ENCODE data around the gene SUGP2.

SUGP2 gene

GRCh38 chr19:19059837-19060611, 26.7 kb upstream of the SUGP2 start:
- no peak for DNase-seq (ENCODE audit: low read depth in 2 of 2)

GRCh38 chr19:19059018-19059836, 25.9 kb upstream of the SUGP2 start:
- DNase-seq (ENCODE audit: low read depth in 2 of 2): no peak

GRCh38 chr19:19057720-19058119, 24.4 kb upstream of the SUGP2 start:
- DNase-seq (ENCODE audit: low read depth in 2 of 2): no peak

GRCh38 chr19:19057317-19057716, 24.0 kb upstream of the SUGP2 start:
- DNase-seq (ENCODE audit: low read depth in 2 of 2): no peak

GRCh38 chr19:19056636-19057275, 23.4 kb upstream of the SUGP2 start:
- DNase-seq (ENCODE audit: low read depth in 2 of 2): no peak

- DNase-seq (ENCODE audit: low read depth in 2 of 2): no peak
Observed at GRCh38 chr19:19055701-19056100, 22.4 kb upstream of the SUGP2 start.

GRCh38 chr19:19054939-19055440, 21.7 kb upstream of the SUGP2 start:
- DNase-seq (ENCODE audit: low read depth in 2 of 2): no peak

- DNase-seq (ENCODE audit: low read depth in 2 of 2): no peak
Observed at GRCh38 chr19:19054315-19054938, 21.1 kb upstream of the SUGP2 start.

- peak; percentile 49 to 53 for DNase-seq (ENCODE audit: low read depth in 2 of 2)
Observed at GRCh38 chr19:19053508-19054314, 20.4 kb upstream of the SUGP2 start.

GRCh38 chr19:19052921-19053320, 19.6 kb upstream of the SUGP2 start:
- no peak for DNase-seq (ENCODE audit: low read depth in 2 of 2)

GRCh38 chr19:19051478-19052213, 18.3 kb upstream of the SUGP2 start:
- DNase-seq (ENCODE audit: low read depth in 2 of 2): no peak

- DNase-seq (ENCODE audit: low read depth in 2 of 2): no peak
Observed at GRCh38 chr19:19050731-19051130, 17.4 kb upstream of the SUGP2 start.

- no peak for DNase-seq (ENCODE audit: low read depth in 2 of 2)
Observed at GRCh38 chr19:19050104-19050503, 16.8 kb upstream of the SUGP2 start.

GRCh38 chr19:19049406-19049805, 16.1 kb upstream of the SUGP2 start:
- DNase-seq (ENCODE audit: low read depth in 2 of 2): no peak

- DNase-seq (ENCODE audit: low read depth in 2 of 2): no peak
Observed at GRCh38 chr19:19043881-19044280, 10.6 kb upstream of the SUGP2 start.

GRCh38 chr19:19043481-19043880, 10.2 kb upstream of the SUGP2 start:
- DNase-seq (ENCODE audit: low read depth in 2 of 2): no peak

GRCh38 chr19:19042732-19043280, 9.5 kb upstream of the SUGP2 start:
- DNase-seq (ENCODE audit: low read depth in 2 of 2): no peak

- no peak for DNase-seq (ENCODE audit: low read depth in 2 of 2)
Observed at GRCh38 chr19:19040417-19040816, 7.1 kb upstream of the SUGP2 start.

GRCh38 chr19:19039901-19040300, 6.6 kb upstream of the SUGP2 start:
- DNase-seq (ENCODE audit: low read depth in 2 of 2): no peak

- DNase-seq (ENCODE audit: low read depth in 2 of 2): peak; percentile 53 to 57
Observed at GRCh38 chr19:19034204-19034624, 897 bp upstream of the SUGP2 start.

Data from stimulated activated CD4-positive, alpha-beta T cell treated with anti-CD3 and anti-CD28 coated beads, Interleukin-1b, Interleukin-23, amount 100 ng/mL, for 4 hours (primary cell).